Duodenal mucosa (tissue), 2 donors: ENCODE data around the gene HEYL.

Experiments
- H3K27ac ChIP-seq: one replicate; pipeline ENCODE4 v1.7.0; 2013; ENCODE audit warnings: low read depth, low read length
- H3K27me3 ChIP-seq, 2 donors: one replicate each; pipeline ENCODE4 v1.7.0; 2013; ENCODE audit warnings: low read length in 2 of 2, control low read depth in 1 of 2; ENCODE audit not compliant: insufficient read depth in 2 of 2, control insufficient read depth in 1 of 2
- H3K36me3 ChIP-seq, 2 donors: one replicate each; pipeline ENCODE4 v1.7.0; 2013; ENCODE audit warnings: low read length in 2 of 2, control low read depth in 1 of 2; ENCODE audit not compliant: insufficient read depth in 2 of 2, control insufficient read depth in 1 of 2
- H3K4me1 ChIP-seq, 2 donors: one replicate each; pipeline ENCODE4 v1.7.0; 2013; ENCODE audit warnings: low read length in 2 of 2, control low read depth in 1 of 2; ENCODE audit not compliant: insufficient read depth in 2 of 2, control insufficient read depth in 1 of 2
- H3K4me3 ChIP-seq, 2 donors: one replicate each; pipeline ENCODE4 v1.7.0; 2013; ENCODE audit warnings: low read length in 2 of 2, low read depth in 1 of 2
- H3K9ac ChIP-seq, 2 donors: one replicate each; pipeline ENCODE4 v1.7.0; 2013; ENCODE audit warnings: low read length in 2 of 2, low read depth in 1 of 2
- H3K9me3 ChIP-seq, 2 donors: one replicate each; pipeline ENCODE4 v1.7.0; 2013; ENCODE audit warnings: low read length in 2 of 2, control low read depth in 1 of 2; ENCODE audit not compliant: control insufficient read depth in 1 of 2

Gene HEYL

DNA sequence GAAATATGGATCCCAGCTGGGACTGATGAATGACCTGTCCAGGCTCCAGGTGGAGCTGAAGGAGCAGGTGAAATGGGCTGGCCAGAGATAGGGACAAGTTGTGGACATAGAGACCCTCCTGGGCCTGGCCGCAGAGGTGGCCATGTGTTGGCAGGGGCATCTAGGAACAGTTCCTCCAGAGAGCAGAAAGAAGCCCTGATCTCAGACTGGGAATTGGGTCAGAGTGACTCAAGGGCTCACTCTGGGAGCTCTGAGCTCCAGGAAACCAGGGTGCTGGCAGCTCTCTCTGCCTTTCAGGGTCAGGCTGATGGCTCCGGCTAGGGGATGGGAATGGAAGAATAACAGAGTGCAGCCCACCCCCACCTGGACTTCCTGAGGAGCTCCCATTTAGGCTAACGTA, 29.5 kb upstream of the HEYL start:
- Histone ChIP-seq H3K27ac (no peak overlapping the region), H3K4me3 (no peak overlapping the region), H3K9me3 (no peaks in the 10 kb centered on the region), H3K4me1 (peaks cover 0 to 4% of the 10 kb centered on the region in 2 donors), H3K36me3 (no peaks in the 10 kb centered on the region), H3K9ac (no peak overlapping the region), H3K27me3 (peaks cover 25 to 33% of the 10 kb centered on the region in 2 donors)

DNA sequence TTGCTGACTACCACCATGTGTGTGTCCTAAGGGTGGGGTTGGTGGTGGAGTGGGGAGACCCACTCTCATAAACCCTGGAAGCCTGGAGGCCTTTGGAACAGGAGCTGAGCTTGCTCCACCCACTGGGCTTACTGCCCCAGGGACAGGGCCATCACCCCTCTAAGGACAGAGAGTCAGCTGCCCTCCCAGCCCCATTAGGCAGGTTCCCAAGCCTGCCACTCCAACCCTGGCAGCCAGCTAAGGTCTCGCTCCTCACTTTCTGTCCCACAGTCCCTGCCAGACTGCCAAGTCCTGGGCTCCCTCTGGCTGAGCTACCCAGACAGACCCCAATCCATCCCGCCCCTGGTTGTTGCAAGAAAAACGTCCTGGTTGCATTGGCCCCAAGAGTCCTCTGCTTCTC, 28.7 kb upstream of the HEYL start:
- Histone ChIP-seq H3K36me3 (no peaks in the 10 kb centered on the region), H3K4me3 (no peak overlapping the region), H3K4me1 (peaks cover 0 to 4% of the 10 kb centered on the region in 2 donors), H3K9me3 (no peaks in the 10 kb centered on the region), H3K27me3 (peaks cover 25 to 30% of the 10 kb centered on the region in 2 donors), H3K27ac (no peak overlapping the region), H3K9ac (no peak overlapping the region)

DNA sequence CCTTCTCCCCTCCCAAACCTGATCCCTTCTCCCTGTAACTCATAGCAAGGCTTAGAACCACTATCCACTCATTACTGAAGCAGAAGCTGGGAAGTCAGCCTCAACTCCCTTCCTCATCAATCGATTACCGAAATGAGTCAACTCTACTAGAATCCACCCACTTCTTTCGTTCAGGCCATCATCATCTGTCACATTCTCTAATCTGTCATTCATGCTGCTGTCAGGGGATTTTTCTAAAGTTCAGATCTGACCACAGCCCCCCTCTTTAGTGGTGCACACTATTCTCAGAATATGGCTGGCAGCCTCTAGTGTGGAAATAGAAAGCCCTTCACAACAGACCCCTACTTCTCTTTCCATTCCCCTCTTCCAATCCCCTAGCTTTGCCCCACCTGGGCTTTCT, 27.3 kb upstream of the HEYL start:
- H3K36me3 ChIP-seq = no peaks in the 10 kb centered on the region
- peaks cover 14 to 25% of the 10 kb centered on the region in 2 donors for H3K27me3 ChIP-seq
- peaks cover 0 to 4% of the 10 kb centered on the region in 2 donors for H3K4me1 ChIP-seq
- H3K27ac ChIP-seq = no peak overlapping the region
- no peaks in the 10 kb centered on the region for H3K9me3 ChIP-seq
- no peak overlapping the region for H3K4me3 ChIP-seq
- H3K9ac ChIP-seq = no peak overlapping the region

DNA sequence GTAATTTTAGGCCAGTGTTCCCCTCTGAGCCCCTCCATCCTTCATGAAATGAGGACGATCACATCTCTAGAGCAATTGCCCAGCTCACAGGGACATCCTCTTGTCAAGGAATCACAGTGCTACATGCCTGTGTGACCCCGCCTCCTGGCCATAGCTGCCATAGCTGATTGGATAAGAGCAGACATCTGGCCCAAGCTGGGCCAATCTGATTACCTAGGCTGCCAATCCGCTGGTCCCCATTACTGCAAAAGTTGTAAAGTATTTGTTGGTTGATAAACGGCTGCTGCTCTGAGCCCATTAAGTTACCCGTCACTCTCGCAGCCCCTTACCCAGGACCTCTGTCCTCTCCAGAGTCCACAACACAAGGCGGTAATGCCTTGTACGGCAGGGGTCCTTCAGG, 24.1 kb upstream of the HEYL start:
- no peaks in the 10 kb centered on the region for H3K9me3 ChIP-seq
- no peaks in the 10 kb centered on the region for H3K36me3 ChIP-seq
- no peak overlapping the region for H3K4me3 ChIP-seq
- peaks cover 0 to 4% of the 10 kb centered on the region in 2 donors for H3K27me3 ChIP-seq
- H3K9ac ChIP-seq = no peak overlapping the region
- H3K4me1 ChIP-seq = no peaks in the 10 kb centered on the region
- H3K27ac ChIP-seq = no peak overlapping the region

DNA sequence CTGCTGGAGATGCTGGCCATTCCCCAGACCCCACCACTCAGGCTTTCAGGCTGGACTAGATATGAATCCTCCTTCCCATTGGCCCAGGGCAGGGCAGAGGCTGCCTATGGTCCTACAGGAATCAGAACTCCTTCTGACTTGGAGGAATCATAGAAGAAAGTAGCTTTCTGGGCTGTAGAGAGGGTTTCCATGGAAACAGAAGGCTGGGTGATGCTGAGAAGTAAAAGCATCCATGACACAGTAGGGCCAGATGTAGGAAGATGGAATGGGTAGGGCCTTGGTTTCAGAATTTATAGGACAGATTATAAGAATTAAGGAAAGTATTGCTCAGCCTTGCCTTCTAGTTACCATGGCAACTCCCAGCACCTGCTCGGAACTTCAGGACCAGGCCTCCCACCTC, 23.4 kb upstream of the HEYL start:
- Histone ChIP-seq H3K4me1 (peaks cover 0 to 2% of the 10 kb centered on the region in 2 donors), H3K27ac (no peak overlapping the region)

DNA sequence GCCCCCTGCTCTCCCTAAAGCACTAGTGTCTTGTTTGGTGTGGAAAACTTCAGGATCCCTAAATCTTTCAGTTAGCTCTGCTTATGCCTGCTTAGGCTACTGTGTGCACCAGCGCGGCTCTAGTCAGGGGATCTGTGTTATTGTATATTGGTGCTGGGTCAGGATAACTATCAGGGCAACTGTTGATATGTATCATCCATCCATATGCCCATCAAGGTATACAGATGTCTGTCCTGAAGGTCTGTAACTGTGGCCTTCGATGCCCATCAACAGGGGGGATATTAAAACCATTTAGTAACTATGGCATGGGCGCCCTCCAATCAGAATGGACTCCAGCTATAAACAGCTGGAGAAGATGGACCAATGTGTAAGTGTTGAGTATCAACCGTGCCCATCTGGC, 20.1 kb upstream of the HEYL start:
- H3K9ac ChIP-seq = no peak overlapping the region
- H3K4me3 ChIP-seq = no peak overlapping the region
- H3K27me3 ChIP-seq = peaks cover 0 to 5% of the 10 kb centered on the region in 2 donors
- no peak overlapping the region for H3K27ac ChIP-seq
- no peaks in the 10 kb centered on the region for H3K9me3 ChIP-seq
- peaks cover 0 to 3% of the 10 kb centered on the region in 2 donors for H3K4me1 ChIP-seq
- no peaks in the 10 kb centered on the region for H3K36me3 ChIP-seq

More for the DNA sequence above, 23.4 kb upstream of the HEYL start:
- Histone ChIP-seq H3K9me3 (no peaks in the 10 kb centered on the region), H3K27me3 (peaks cover 0 to 5% of the 10 kb centered on the region in 2 donors), H3K9ac (no peak overlapping the region), H3K36me3 (no peaks in the 10 kb centered on the region), H3K4me3 (no peak overlapping the region)

DNA sequence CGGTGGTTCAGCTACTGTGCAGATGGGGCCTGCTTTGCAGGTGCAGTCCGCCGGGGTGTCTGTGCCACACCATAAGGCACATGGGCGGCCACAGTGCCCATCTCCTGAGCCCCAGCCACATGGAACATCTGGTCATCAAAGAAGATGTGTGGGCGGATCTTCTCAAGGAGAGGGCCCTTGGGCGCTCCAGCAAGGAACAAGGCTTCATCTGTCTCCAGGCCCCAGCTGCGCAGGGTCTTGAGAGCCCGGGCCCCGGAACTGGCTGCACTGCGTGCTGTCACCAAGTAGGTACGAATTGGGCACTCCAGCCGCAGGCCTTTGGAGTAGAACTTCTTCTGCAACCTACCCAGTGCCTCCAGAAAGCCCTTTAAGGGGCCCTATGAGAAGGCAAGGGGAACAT, 19.7 kb upstream of the HEYL start:
- Histone ChIP-seq H3K4me3 (no peak overlapping the region), H3K9ac (no peak overlapping the region), H3K27me3 (peaks cover 0 to 9% of the 10 kb centered on the region in 2 donors), H3K4me1 (peaks cover 0 to 3% of the 10 kb centered on the region in 2 donors), H3K27ac (no peak overlapping the region), H3K36me3 (no peaks in the 10 kb centered on the region), H3K9me3 (no peaks in the 10 kb centered on the region)

DNA sequence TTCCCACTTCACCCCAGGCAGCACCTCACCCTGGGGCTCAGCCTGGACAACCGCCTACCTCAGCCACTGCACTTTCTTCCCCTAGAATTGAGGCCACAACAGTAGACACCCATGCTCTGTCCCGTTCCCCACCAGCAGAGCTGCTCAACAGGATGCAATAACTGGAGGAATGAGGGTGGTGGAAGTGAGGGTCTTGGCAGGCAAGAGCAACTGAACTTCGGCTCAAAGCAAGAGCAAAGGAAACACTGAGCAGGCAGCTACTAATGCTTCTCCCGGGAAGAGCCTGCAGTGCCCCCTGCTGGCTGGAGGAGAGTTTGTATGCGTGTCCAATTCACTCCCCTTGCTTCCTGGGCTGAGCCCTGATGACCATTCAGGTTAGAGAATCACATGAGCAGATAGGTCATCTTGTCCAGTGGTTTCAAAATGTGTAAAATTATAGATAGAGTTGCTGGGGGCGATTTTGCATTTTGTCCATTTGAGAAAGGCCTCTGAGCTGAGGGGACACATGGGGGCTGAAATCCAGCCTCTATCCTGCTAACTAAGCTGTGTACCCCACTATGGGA, 18.6 kb upstream of the HEYL start:
- Histone ChIP-seq H3K4me1 (peaks cover 0 to 3% of the 10 kb centered on the region in 2 donors), H3K9ac (no peak overlapping the region), H3K27ac (no peak overlapping the region), H3K4me3 (no peak overlapping the region), H3K36me3 (no peaks in the 10 kb centered on the region), H3K9me3 (no peaks in the 10 kb centered on the region), H3K27me3 (peaks cover 0 to 9% of the 10 kb centered on the region in 2 donors)

DNA sequence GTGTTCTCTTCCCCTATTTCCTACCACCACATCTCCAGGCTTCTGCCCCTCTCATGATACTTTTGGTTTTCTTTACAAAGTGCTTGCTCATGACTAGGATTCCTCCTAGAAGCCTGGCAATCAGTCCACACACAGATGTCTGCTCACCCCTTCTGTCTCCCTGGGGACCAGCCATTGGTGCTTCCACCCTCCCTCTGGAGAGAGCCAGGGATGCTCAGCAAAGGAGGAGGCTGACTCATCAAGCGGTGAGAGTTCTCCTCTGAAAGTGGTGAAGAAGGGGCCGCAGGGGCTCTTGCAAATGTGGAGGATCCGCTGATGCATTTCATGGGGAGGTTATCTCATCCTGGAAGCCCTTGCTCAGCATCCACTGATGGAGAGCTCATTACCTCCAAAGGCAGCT, 18.0 kb upstream of the HEYL start:
- H3K4me3 ChIP-seq = no peak overlapping the region
- H3K27me3 ChIP-seq = peaks cover 0 to 9% of the 10 kb centered on the region in 2 donors
- H3K4me1 ChIP-seq = peaks cover 0 to 3% of the 10 kb centered on the region in 2 donors
- H3K36me3 ChIP-seq = no peaks in the 10 kb centered on the region
- H3K9me3 ChIP-seq = no peaks in the 10 kb centered on the region
- no peak overlapping the region for H3K27ac ChIP-seq
- H3K9ac ChIP-seq = no peak overlapping the region

DNA sequence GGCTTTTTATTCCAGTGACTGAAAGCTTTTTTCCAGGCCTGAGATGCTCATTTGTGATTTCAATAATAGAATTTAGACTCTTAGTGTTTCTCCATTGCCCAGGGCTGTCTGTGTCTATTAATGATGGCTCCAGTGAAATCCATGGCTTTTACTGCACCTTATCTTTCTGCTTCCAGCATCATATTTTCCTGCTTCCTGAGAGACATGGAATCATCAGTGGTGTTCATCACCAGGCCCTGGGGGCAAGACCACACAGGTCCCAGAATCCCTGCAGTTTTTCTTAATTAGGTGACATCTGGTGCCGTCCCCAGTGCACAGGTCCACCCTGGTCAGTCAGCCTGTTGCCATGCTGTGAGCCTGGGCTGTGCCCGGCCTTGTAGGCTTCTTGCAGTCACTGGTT, 16.9 kb upstream of the HEYL start:
- Histone ChIP-seq H3K27ac (no peak overlapping the region), H3K27me3 (peaks cover 0 to 9% of the 10 kb centered on the region in 2 donors), H3K4me3 (no peak overlapping the region), H3K9ac (no peak overlapping the region), H3K4me1 (peaks cover 0 to 3% of the 10 kb centered on the region in 2 donors), H3K9me3 (no peaks in the 10 kb centered on the region), H3K36me3 (no peaks in the 10 kb centered on the region)
